CD4-positive, alpha-beta T cell treated with Interleukin-15 for 4 hours (primary cell): Measurements from ENCODE around the gene WIPF2.

Experiments used
- DNase-seq: peaks from one replicate; pipeline ENCODE4 v3.0.0-alpha.2; 2020; ENCODE audit warnings: low spot score

WIPF2 gene

GRCh38 chr17:40327244-40327729, 108.2 kb downstream of the WIPF2 start:
- DNase-seq, result no peak

GRCh38 chr17:40327735-40328385, 108.8 kb downstream of the WIPF2 start:
- no peak for DNase-seq

- no peak for DNase-seq
These were observed 109.3 kb downstream of the WIPF2 start for GRCh38 chr17:40328386-40328766.

- no peak for DNase-seq
These were observed 111.0 kb downstream of the WIPF2 start for GRCh38 chr17:40329839-40330794.

- no peak for DNase-seq
These were observed 111.9 kb downstream of the WIPF2 start for GRCh38 chr17:40330850-40331470.

GRCh38 chr17:40331743-40332641, 112.9 kb downstream of the WIPF2 start:
- no peak for DNase-seq
